ENCODE results near the gene SLC26A1. TPM values are rescaled to one million over a fixed set of nuclear protein-coding genes. Genes with fewer than 3 reads are reported as not detected.

The SLC26A1 gene
- total RNA-seq, 1 donor from 2014 or later = not detected

- no peak overlapping the region for H3K4me2 ChIP-seq
- H3K4me1 Mint-ChIP-seq = peaks cover 4% of the 10 kb centered on the region
- peaks cover 3% of the 10 kb centered on the region for H3K9me3 Mint-ChIP-seq
- peaks cover 5% of the 10 kb centered on the region for H3K36me3 Mint-ChIP-seq
- no peak for DNase-seq (ENCODE audit: low spot score)
- H2AFZ ChIP-seq (replicated peaks) = no peak overlapping the region
- H3K27ac Mint-ChIP-seq = no peak overlapping the region
- H3K79me2 ChIP-seq (ENCODE audit: low read depth) = no peaks in the 10 kb centered on the region
- no peak overlapping the region for H3K27ac ChIP-seq
- H4K20me1 ChIP-seq (ENCODE audit: low read depth) = peaks cover 6% of the 10 kb centered on the region
- no peaks in the 10 kb centered on the region for H3K27me3 ChIP-seq
- TF ChIP-seq CTCF (IDR thresholded peaks at IDR 0.05) = no peak
- no peak for TF ChIP-seq EZH2 (IDR thresholded peaks at IDR 0.05)
- TF ChIP-seq EZH2phosphoT487 (IDR thresholded peaks at IDR 0.05) = no peak
- H3K4me1 ChIP-seq = peaks cover 13% of the 10 kb centered on the region
- no peaks in the 10 kb centered on the region for H3K36me3 ChIP-seq
- H3K9ac ChIP-seq = no peak overlapping the region
- peaks cover 5% of the 10 kb centered on the region for H3F3A ChIP-seq (ENCODE audit: low read depth)
- no peak overlapping the region for H3K4me3 ChIP-seq
- peaks cover 9% of the 10 kb centered on the region for H3K27me3 Mint-ChIP-seq (ENCODE audit: insufficient read depth, low read depth)
- no peaks in the 10 kb centered on the region for H3K9me3 ChIP-seq (ENCODE audit: low read depth)
- no peak overlapping the region for H3K4me3 Mint-ChIP-seq
Measured at GRCh38 chr4:1027219-1027914, 34.2 kb upstream of the SLC26A1 start.

- Mint-ChIP-seq H3K36me3 (peaks cover 5% of the 10 kb centered on the region), H3K9me3 (peaks cover 3% of the 10 kb centered on the region), H3K4me1 (peaks cover 4% of the 10 kb centered on the region), H3K27ac (no peak overlapping the region), H3K27me3 (ENCODE audit: insufficient read depth, low read depth) (peaks cover 7% of the 10 kb centered on the region), H3K4me3 (no peak overlapping the region)
- Histone ChIP-seq H3K9me3 (ENCODE audit: low read depth) (no peaks in the 10 kb centered on the region), H3K4me3 (no peak overlapping the region), H2AFZ (replicated peaks) (no peak overlapping the region), H3F3A (ENCODE audit: low read depth) (peaks cover 5% of the 10 kb centered on the region), H3K4me2 (no peak overlapping the region), H4K20me1 (ENCODE audit: low read depth) (peaks cover 11% of the 10 kb centered on the region), H3K9ac (no peak overlapping the region), H3K4me1 (peaks cover 13% of the 10 kb centered on the region), H3K27me3 (no peaks in the 10 kb centered on the region), H3K27ac (no peak overlapping the region), H3K36me3 (no peaks in the 10 kb centered on the region), H3K79me2 (ENCODE audit: low read depth) (no peaks in the 10 kb centered on the region)
- TF ChIP-seq EZH2phosphoT487 (IDR thresholded peaks at IDR 0.05) = no peak
- no peak for TF ChIP-seq EZH2 (IDR thresholded peaks at IDR 0.05)
- no peak for TF ChIP-seq CTCF (IDR thresholded peaks at IDR 0.05)
- DNase-seq (ENCODE audit: low spot score) = no peak
Measured at GRCh38 chr4:1026115-1026514, 32.9 kb upstream of the SLC26A1 start.

- Mint-ChIP-seq H3K9me3 (peaks cover 3% of the 10 kb centered on the region), H3K27ac (no peak overlapping the region), H3K27me3 (ENCODE audit: insufficient read depth, low read depth) (peaks cover 7% of the 10 kb centered on the region), H3K4me1 (peaks cover 4% of the 10 kb centered on the region), H3K4me3 (no peak overlapping the region), H3K36me3 (peaks cover 5% of the 10 kb centered on the region)
- Histone ChIP-seq H3F3A (ENCODE audit: low read depth) (peaks cover 5% of the 10 kb centered on the region), H4K20me1 (ENCODE audit: low read depth) (peaks cover 14% of the 10 kb centered on the region), H3K36me3 (no peaks in the 10 kb centered on the region), H3K79me2 (ENCODE audit: low read depth) (no peaks in the 10 kb centered on the region), H3K27ac (no peak overlapping the region), H3K4me1 (peaks cover 16% of the 10 kb centered on the region), H3K9ac (no peak overlapping the region), H3K4me3 (no peak overlapping the region), H3K4me2 (no peak overlapping the region), H3K9me3 (ENCODE audit: low read depth) (no peaks in the 10 kb centered on the region), H2AFZ (replicated peaks) (no peak overlapping the region), H3K27me3 (no peaks in the 10 kb centered on the region)
- TF ChIP-seq EZH2phosphoT487 (IDR thresholded peaks at IDR 0.05) = no peak
- TF ChIP-seq CTCF (IDR thresholded peaks at IDR 0.05) = no peak
- no peak for TF ChIP-seq EZH2 (IDR thresholded peaks at IDR 0.05)
- DNase-seq (ENCODE audit: low spot score) = no peak
Measured at GRCh38 chr4:1024882-1025545, 31.8 kb upstream of the SLC26A1 start.
